ENCODE data around the gene TMEM174. TPM values are rescaled to one million over a fixed set of nuclear protein-coding genes. Genes with fewer than 3 reads are reported as not detected.

TMEM174 gene
- total and polyA plus RNA-seq, 5 donors from 2014 or later: not detected

DNA sequence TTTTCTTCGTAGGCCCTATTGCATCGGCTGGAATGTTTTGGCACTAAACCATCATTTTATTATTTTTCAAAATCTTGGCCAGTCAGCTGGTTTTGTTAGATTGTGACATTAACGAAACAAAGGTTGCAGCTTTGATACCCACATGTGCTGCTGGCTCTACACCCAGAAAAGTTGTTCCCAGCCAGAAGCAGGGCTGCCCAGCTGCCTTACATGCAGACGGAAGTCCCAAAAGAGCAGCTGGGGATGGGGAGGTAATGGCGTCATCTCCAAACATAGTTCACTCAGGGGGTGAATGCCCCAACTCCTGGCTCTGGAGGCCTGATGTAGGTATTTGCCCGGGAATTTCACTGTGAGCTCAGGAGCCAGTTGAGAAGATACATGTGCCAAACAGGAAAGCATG is 29.3 kb upstream of the TMEM174 start:
- peaks cover 0 to 1% (median 0%) of the 10 kb centered on the region in 7 donors for H3K9me3 Mint-ChIP-seq
- H3K36me3 Mint-ChIP-seq: no peaks in the 10 kb centered on the region
- H3K27ac ChIP-seq (ENCODE audit: insufficient read depth, low read length, poor library complexity, severe bottlenecking): no peak overlapping the region
- H3K36me3 ChIP-seq (ENCODE audit: control insufficient read depth, insufficient read depth, low read length): no peaks in the 10 kb centered on the region
- no peak for DNase-seq
- no peaks in the 10 kb centered on the region for H3K9me3 ChIP-seq (ENCODE audit: control insufficient read depth in 2 of 2, low read length in 2 of 2)
- no peak overlapping the region for H3K4me3 Mint-ChIP-seq
- peaks cover 11% of the 10 kb centered on the region for H3K27me3 ChIP-seq (ENCODE audit: control insufficient read depth, insufficient read depth, low read length)
- no peak for ATAC-seq (ENCODE audit: low read depth in 2 of 2)
- no peak overlapping the region for H3K4me3 ChIP-seq (ENCODE audit: low read depth, low read length)
- H3K27me3 Mint-ChIP-seq: peaks cover 25% of the 10 kb centered on the region
- H3K4me1 ChIP-seq (ENCODE audit: control insufficient read depth, insufficient read depth, low read length, poor library complexity, severe bottlenecking): no peaks in the 10 kb centered on the region
- no peak overlapping the region for H3K27ac Mint-ChIP-seq
- H3K4me1 Mint-ChIP-seq: no peaks in the 10 kb centered on the region

DNA sequence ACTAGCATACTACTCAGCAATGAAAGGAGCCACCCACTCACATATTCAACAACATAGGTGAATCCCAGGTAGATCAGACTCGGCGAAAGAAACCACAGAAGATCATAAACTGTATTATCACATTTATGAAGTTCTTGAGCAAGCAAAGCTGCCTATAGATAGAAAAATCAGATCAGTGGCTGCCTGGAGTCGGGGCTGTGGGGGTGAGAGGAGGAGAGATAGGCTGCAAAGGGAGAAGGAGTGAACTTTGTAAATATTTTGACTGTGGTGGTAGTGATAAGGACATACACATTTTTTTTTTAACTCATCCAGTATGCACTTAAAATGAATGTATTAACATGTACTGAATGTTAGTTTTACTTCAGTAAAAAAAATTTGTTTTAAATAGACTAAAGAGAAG is 23.5 kb upstream of the TMEM174 start:
- Histone ChIP-seq H3K4me1 (ENCODE audit: control insufficient read depth, insufficient read depth, low read length, poor library complexity, severe bottlenecking) (no peaks in the 10 kb centered on the region), H3K27me3 (ENCODE audit: control insufficient read depth, insufficient read depth, low read length) (peaks cover 5% of the 10 kb centered on the region), H3K27ac (ENCODE audit: insufficient read depth, low read length, poor library complexity, severe bottlenecking) (no peak overlapping the region), H3K4me3 (ENCODE audit: low read depth, low read length) (no peak overlapping the region), H3K9me3 (ENCODE audit: control insufficient read depth in 2 of 2, low read length in 2 of 2) (no peaks in the 10 kb centered on the region), H3K36me3 (ENCODE audit: control insufficient read depth, insufficient read depth, low read length) (no peaks in the 10 kb centered on the region)
- no peak overlapping the region for H3K4me3 Mint-ChIP-seq
- peaks cover 36% of the 10 kb centered on the region for H3K27me3 Mint-ChIP-seq
- H3K9me3 Mint-ChIP-seq: peaks cover 0 to 4% (median 0%) of the 10 kb centered on the region in 7 donors
- no peak overlapping the region for H3K27ac Mint-ChIP-seq
- no peaks in the 10 kb centered on the region for H3K36me3 Mint-ChIP-seq
- ATAC-seq (ENCODE audit: low read depth in 2 of 2) (no peak), DNase-seq (no peak)
- no peaks in the 10 kb centered on the region for H3K4me1 Mint-ChIP-seq

DNA sequence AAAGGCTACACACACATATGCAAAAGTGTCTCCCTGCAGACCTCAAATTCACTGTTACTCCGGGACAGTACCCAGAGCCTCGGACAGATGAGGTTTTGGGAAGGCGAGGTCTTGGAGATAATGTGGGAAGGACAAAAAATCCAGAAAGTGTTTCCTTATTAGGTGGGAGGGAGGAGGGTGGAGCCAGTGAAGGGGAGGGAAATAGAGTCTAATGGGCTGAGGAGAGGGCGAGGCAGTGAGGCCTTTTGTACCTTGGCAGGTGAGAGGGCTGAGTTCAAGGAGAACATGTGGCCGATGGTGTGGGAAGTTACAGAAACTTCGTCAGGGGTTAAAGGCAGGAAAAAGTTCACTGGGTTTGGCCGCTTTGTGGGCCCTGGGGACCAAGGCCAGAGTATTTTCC is 22.1 kb upstream of the TMEM174 start:
- no peaks in the 10 kb centered on the region for H3K36me3 ChIP-seq (ENCODE audit: control insufficient read depth, insufficient read depth, low read length)
- ATAC-seq (ENCODE audit: low read depth in 2 of 2) (no peak), DNase-seq (no peak)
- H3K27ac ChIP-seq (ENCODE audit: insufficient read depth, low read length, poor library complexity, severe bottlenecking): no peak overlapping the region
- no peaks in the 10 kb centered on the region for H3K9me3 ChIP-seq (ENCODE audit: control insufficient read depth in 2 of 2, low read length in 2 of 2)
- Mint-ChIP-seq H3K9me3 (peaks cover 0 to 4% (median 0%) of the 10 kb centered on the region in 7 donors), H3K4me1 (no peaks in the 10 kb centered on the region), H3K36me3 (no peaks in the 10 kb centered on the region), H3K27ac (no peak overlapping the region), H3K4me3 (no peak overlapping the region), H3K27me3 (peaks cover 43% of the 10 kb centered on the region)
- H3K27me3 ChIP-seq (ENCODE audit: control insufficient read depth, insufficient read depth, low read length): peaks cover 7% of the 10 kb centered on the region
- H3K4me1 ChIP-seq (ENCODE audit: control insufficient read depth, insufficient read depth, low read length, poor library complexity, severe bottlenecking): no peaks in the 10 kb centered on the region
- H3K4me3 ChIP-seq (ENCODE audit: low read depth, low read length): no peak overlapping the region

DNA sequence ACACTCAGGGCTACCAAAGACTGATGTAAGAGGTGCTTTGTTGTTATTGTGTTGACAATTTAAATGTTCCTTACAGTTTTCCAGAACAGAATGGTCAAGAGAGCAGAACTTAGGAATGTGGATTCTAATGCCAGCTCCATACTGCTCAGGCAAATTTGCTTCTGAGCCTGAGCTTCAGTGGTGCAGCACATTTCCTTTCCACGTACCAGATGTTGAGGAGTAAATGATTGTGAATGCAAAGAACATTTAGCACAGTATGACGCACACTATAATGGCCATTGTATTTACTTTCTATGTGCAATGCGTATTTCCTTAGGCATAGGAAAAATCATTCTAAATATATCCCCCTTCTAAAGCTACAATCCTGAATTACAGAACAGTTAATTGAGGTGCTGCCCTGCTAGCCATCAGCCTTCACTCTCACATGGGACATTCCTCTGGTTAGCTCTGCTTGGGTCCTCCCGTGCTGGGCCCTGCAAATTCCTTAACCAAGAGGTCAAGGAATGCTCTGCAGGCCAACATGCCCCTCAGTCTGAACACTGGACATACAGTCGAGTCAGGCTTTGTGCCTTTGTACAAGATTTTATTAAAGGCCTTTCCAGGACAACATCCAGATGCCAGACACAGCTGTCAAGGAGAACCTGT is 21.1 kb upstream of the TMEM174 start:
- no peaks in the 10 kb centered on the region for H3K9me3 ChIP-seq (ENCODE audit: control insufficient read depth in 2 of 2, low read length in 2 of 2)
- peaks cover 41% of the 10 kb centered on the region for H3K27me3 Mint-ChIP-seq

DNA sequence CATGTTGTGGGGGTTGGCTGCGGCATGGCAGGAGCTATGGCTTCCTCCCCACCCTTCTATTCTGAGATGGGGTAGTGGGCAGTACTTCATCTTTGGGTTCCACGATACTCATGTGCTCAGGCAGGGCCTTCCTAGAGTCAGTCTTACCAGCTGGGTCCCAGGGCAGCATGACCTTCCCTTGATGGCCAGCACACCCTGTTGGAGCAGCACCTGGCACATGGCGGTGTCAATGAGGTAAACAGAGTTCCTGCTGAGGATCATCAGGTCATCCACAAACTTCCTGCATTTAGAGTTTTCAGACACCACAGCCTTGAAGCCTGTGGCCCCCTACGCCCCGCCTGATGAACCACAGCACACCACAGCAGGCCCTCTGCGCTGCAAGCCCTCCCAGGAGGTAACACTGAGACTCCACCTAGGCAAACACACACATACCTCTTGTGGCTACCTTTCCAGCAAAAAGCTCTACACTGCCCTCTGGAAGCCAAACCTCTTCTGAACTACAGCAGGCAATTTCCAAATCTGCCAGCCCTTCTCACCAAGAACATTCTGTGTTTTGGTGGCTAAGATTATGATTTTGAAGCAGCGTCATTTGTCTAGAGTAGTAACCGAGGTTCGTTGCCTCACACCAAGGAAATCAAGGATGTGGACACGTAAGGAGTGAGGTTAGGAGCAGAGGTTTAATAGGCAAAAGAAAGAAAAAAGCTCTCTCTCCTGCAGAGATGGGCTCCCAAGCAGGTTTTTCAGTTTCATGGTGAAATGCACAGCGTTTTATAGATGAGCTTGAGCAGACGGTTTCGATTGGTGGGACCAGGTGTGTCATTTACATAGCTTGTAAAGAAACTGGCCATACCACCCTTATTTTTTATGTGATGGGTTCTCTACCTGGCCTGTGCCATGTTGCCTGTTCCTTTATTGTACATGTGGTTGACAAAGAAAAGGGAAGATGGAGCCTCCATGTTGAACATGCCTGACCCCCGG is 20.3 kb upstream of the TMEM174 start:
- DNase-seq (no peak), ATAC-seq (ENCODE audit: low read depth in 2 of 2) (no peak)
- peaks cover 0 to 3% (median 0%) of the 10 kb centered on the region in 7 donors for H3K9me3 Mint-ChIP-seq
- H3K36me3 ChIP-seq (ENCODE audit: control insufficient read depth, insufficient read depth, low read length): no peaks in the 10 kb centered on the region
- H3K9me3 ChIP-seq (ENCODE audit: control insufficient read depth in 2 of 2, low read length in 2 of 2): no peaks in the 10 kb centered on the region
- H3K27ac ChIP-seq (ENCODE audit: insufficient read depth, low read length, poor library complexity, severe bottlenecking): no peak overlapping the region
- peaks cover 34% of the 10 kb centered on the region for H3K27me3 Mint-ChIP-seq
- H3K27me3 ChIP-seq (ENCODE audit: control insufficient read depth, insufficient read depth, low read length): peaks cover 6% of the 10 kb centered on the region
- no peaks in the 10 kb centered on the region for H3K4me1 ChIP-seq (ENCODE audit: control insufficient read depth, insufficient read depth, low read length, poor library complexity, severe bottlenecking)
- no peak overlapping the region for H3K4me3 Mint-ChIP-seq
- no peak overlapping the region for H3K4me3 ChIP-seq (ENCODE audit: low read depth, low read length)
- H3K36me3 Mint-ChIP-seq: no peaks in the 10 kb centered on the region
- no peaks in the 10 kb centered on the region for H3K4me1 Mint-ChIP-seq
- no peak overlapping the region for H3K27ac Mint-ChIP-seq

More for the DNA sequence above, 21.1 kb upstream of the TMEM174 start:
- no peaks in the 10 kb centered on the region for H3K36me3 Mint-ChIP-seq
- Histone ChIP-seq H3K27me3 (ENCODE audit: control insufficient read depth, insufficient read depth, low read length) (peaks cover 6% of the 10 kb centered on the region), H3K36me3 (ENCODE audit: control insufficient read depth, insufficient read depth, low read length) (no peaks in the 10 kb centered on the region), H3K27ac (ENCODE audit: insufficient read depth, low read length, poor library complexity, severe bottlenecking) (no peak overlapping the region), H3K4me3 (ENCODE audit: low read depth, low read length) (no peak overlapping the region), H3K4me1 (ENCODE audit: control insufficient read depth, insufficient read depth, low read length, poor library complexity, severe bottlenecking) (no peaks in the 10 kb centered on the region)
- DNase-seq: no peak
- H3K4me1 Mint-ChIP-seq: no peaks in the 10 kb centered on the region
- no peak for ATAC-seq (ENCODE audit: low read depth in 2 of 2)
- H3K27ac Mint-ChIP-seq: no peak overlapping the region
- H3K4me3 Mint-ChIP-seq: no peak overlapping the region
- H3K9me3 Mint-ChIP-seq: peaks cover 0 to 4% (median 0%) of the 10 kb centered on the region in 7 donors

DNA sequence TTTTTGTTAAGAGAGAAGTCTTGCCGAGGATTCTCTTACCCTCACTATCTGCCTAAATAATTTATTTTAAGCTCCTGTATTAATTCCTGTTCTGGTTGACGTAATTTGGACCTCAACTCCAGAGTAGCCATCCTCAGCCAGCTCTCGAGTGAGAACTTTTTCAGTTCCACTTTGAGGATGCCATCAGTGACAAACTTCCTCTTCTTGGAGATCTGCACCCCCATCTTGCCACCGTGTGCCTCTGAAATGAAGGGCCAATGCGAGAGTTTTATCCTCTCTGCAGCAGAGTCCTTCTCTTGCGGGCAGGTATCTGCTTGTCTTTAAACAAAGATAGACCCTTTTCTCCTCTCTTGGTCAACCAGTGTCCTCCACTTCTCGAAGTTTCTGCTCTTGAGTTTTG is 19.5 kb upstream of the TMEM174 start:
- ATAC-seq (ENCODE audit: low read depth in 2 of 2): no peak
- Histone ChIP-seq H3K27ac (ENCODE audit: insufficient read depth, low read length, poor library complexity, severe bottlenecking) (no peak overlapping the region), H3K4me3 (ENCODE audit: low read depth, low read length) (no peak overlapping the region), H3K9me3 (ENCODE audit: control insufficient read depth in 2 of 2, low read length in 2 of 2) (no peaks in the 10 kb centered on the region), H3K4me1 (ENCODE audit: control insufficient read depth, insufficient read depth, low read length, poor library complexity, severe bottlenecking) (no peaks in the 10 kb centered on the region), H3K27me3 (ENCODE audit: control insufficient read depth, insufficient read depth, low read length) (peaks cover 11% of the 10 kb centered on the region), H3K36me3 (ENCODE audit: control insufficient read depth, insufficient read depth, low read length) (no peaks in the 10 kb centered on the region)
- H3K9me3 Mint-ChIP-seq: peaks cover 0 to 4% (median 0%) of the 10 kb centered on the region in 7 donors
- peaks cover 0 to 5% (median under 1%) of the 10 kb centered on the region in 4 donors for H3K4me1 Mint-ChIP-seq
- no peak overlapping the region for H3K27ac Mint-ChIP-seq
- H3K27me3 Mint-ChIP-seq: peaks cover 34% of the 10 kb centered on the region
- H3K36me3 Mint-ChIP-seq: no peaks in the 10 kb centered on the region
- DNase-seq: no peak
- H3K4me3 Mint-ChIP-seq: no peak overlapping the region

DNA sequence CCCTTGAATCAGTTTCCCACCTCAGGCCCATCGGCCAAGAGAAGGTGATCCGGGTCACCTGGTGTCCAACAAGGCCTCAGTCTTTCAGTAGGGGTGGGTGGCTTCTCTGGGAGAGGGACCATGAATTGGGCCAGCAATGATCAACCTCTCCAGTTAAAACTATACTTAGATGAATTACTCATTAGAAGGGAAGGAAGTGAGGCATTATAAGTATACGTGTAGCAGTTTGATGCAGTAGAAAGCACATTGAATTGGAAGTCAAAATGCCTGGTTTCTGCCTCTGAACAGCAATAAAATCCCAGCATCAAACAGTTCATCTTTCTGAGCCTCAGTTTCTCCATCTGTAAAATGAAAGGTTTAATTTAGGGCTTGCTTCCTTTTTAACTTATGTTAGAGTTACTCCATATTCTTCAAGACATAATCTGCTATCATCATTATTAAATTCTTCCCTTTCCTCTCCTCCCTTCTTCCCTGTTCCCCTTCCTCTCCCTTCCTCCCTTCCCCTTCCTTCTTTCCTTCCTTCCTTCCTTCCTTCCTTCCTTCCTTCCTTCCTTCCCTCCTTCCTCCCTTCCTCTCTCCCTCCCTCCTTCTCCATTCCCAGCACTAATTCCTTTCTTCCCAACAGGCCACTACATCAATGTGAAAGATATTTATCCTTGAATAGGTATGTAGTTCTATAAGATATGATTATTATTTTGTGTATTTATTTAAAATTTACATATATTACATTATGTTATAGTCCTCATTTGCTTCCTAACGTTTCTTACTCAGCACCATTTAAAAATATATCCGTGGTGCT is 18.6 kb upstream of the TMEM174 start:
- H3K27me3 Mint-ChIP-seq: peaks cover 34% of the 10 kb centered on the region
- H3K27me3 ChIP-seq (ENCODE audit: control insufficient read depth, insufficient read depth, low read length): peaks cover 11% of the 10 kb centered on the region
- peaks cover 0 to 4% (median 0%) of the 10 kb centered on the region in 7 donors for H3K9me3 Mint-ChIP-seq
- ATAC-seq (ENCODE audit: low read depth in 2 of 2): no peak
- H3K4me1 ChIP-seq (ENCODE audit: control insufficient read depth, insufficient read depth, low read length, poor library complexity, severe bottlenecking): peaks cover 3% of the 10 kb centered on the region
- no peak overlapping the region for H3K27ac Mint-ChIP-seq
- no peak overlapping the region for H3K27ac ChIP-seq (ENCODE audit: insufficient read depth, low read length, poor library complexity, severe bottlenecking)
- DNase-seq: no peak
- peaks cover 0 to 7% (median 3%) of the 10 kb centered on the region in 4 donors for H3K4me1 Mint-ChIP-seq
- no peaks in the 10 kb centered on the region for H3K36me3 ChIP-seq (ENCODE audit: control insufficient read depth, insufficient read depth, low read length)
- no peak overlapping the region for H3K4me3 ChIP-seq (ENCODE audit: low read depth, low read length)
- H3K4me3 Mint-ChIP-seq: no peak overlapping the region
- no peaks in the 10 kb centered on the region for H3K36me3 Mint-ChIP-seq
- no peaks in the 10 kb centered on the region for H3K9me3 ChIP-seq (ENCODE audit: control insufficient read depth in 2 of 2, low read length in 2 of 2)

All from CD4-positive, CD25-positive, alpha-beta regulatory T cell (primary cell).